Neural progenitor cell (in vitro differentiated cells): ENCODE data around the gene NHLH1.

ENCODE experiments used
- CTCF ChIP-seq: fragments of 200-600 bp; sonication (generic); IDR thresholded peaks from 2 replicates; pipeline ENCODE4 v1.5.1; 2017; ENCODE audit warnings: antibody characterized with exemption, mild to moderate bottlenecking
- EZH2 ChIP-seq: fragments of 200-600 bp; sonication (generic); IDR thresholded peaks from 2 replicates; pipeline ENCODE4 v1.6.1; 2017; ENCODE audit warnings: antibody characterized with exemption, mild to moderate bottlenecking, moderate library complexity
- EZH2phosphoT487 ChIP-seq: fragments of 200-600 bp; sonication (generic); IDR thresholded peaks from 2 replicates; pipeline ENCODE4 v1.6.1; 2017; ENCODE audit warnings: antibody characterized with exemption

- TF ChIP-seq CTCF (no peak), EZH2 (no peak), EZH2phosphoT487 (no peak)
These were observed 41.6 kb upstream of the NHLH1 start for GRCh38 chr1:160325252-160325651.
